ENCODE results near the gene ID3. TPM values are rescaled to one million over a fixed set of nuclear protein-coding genes. Genes with fewer than 3 reads are reported as not detected.

Gene ID3
- total and polyA plus RNA-seq, 9 of the 15 experiments (the other 6 are each of a cell fraction or from before 2014, with no cell fraction given): 6.8 to 59.8 (median 23.5) TPM

DNA sequence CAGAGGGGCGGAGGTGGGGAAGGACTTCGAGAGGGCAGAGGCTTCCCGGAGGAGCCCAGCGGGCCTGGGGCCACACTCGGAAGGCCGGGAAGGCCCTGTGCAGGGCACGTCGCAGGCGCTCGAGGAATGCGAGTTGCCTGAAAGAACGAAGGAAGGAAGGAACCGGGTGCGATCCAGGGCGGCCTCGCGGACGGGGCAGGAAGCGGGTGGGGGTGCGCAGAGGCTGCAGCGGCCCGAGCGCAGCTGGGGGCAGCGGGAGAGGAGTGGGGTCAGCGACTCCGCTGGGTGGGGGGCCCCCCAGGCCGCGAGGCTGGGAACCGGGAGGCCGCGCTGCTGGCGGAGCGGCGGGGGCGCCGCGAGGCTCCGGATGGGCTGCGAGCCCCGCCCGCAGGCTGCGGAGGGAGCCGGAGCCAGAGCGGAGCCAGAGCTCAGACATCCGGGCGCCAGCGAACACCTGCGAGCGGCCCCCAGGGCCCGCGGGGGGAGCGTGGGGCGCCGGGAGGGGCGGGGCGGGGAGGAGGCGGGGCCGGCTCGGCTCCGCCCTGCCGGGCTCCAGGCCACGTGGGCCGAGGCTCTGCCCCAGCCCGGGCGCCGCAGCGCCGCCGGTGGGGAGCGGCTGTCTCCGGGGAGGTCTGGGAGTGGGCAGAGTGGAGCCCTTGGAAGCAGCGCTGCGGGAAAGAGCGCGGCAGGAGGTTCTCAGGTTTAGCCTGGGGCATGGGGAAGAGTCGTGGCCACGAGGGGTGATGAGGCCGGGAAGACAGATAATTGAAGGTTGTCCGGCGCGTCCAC, 4.6 kb downstream of the ID3 start (continued):
- no peak for TF ChIP-seq PTRF (tag; IDR thresholded peaks at IDR 0.05)
- TF ChIP-seq PCBP2 (IDR thresholded peaks at IDR 0.05; ENCODE audit: low read depth, low read length, poor library complexity, severe bottlenecking): no peak
- TF ChIP-seq SREBF2 (CRISPR knock-in tag; IDR thresholded peaks at IDR 0.05): no peak
- TF ChIP-seq MEF2D (tag; conservative IDR thresholded peaks at IDR 0.05; ENCODE audit: low read depth): no peak
- TF ChIP-seq, protein P1, sequence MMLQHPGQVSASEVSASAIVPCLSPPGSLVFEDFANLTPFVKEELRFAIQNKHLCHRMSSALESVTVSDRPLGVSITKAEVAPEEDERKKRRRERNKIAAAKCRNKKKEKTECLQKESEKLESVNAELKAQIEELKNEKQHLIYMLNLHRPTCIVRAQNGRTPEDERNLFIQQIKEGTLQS (IDR thresholded peaks at IDR 0.05): no peak
- TF ChIP-seq, protein P1 (CRISPR knock-in tag; conservative IDR thresholded peaks at IDR 0.05): no peak; the same call in 1 of the 2 replicates
- TF ChIP-seq, protein P2, sequence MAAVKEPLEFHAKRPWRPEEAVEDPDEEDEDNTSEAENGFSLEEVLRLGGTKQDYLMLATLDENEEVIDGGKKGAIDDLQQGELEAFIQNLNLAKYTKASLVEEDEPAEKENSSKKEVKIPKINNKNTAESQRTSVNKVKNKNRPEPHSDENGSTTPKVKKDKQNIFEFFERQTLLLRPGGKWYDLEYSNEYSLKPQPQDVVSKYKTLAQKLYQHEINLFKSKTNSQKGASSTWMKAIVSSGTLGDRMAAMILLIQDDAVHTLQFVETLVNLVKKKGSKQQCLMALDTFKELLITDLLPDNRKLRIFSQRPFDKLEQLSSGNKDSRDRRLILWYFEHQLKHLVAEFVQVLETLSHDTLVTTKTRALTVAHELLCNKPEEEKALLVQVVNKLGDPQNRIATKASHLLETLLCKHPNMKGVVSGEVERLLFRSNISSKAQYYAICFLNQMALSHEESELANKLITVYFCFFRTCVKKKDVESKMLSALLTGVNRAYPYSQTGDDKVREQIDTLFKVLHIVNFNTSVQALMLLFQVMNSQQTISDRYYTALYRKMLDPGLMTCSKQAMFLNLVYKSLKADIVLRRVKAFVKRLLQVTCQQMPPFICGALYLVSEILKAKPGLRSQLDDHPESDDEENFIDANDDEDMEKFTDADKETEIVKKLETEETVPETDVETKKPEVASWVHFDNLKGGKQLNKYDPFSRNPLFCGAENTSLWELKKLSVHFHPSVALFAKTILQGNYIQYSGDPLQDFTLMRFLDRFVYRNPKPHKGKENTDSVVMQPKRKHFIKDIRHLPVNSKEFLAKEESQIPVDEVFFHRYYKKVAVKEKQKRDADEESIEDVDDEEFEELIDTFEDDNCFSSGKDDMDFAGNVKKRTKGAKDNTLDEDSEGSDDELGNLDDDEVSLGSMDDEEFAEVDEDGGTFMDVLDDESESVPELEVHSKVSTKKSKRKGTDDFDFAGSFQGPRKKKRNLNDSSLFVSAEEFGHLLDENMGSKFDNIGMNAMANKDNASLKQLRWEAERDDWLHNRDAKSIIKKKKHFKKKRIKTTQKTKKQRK (IDR thresholded peaks at IDR 0.05; ENCODE audit: borderline replicate concordance, low read depth, low read length): no peak
- no peak for TF ChIP-seq WHSC1 (IDR thresholded peaks at IDR 0.05; ENCODE audit: low read length)
- TF ChIP-seq NR2C2 (CRISPR knock-in tag; IDR thresholded peaks at IDR 0.05): no peak
- TF ChIP-seq NR2C2 (tag; IDR thresholded peaks at IDR 0.05): peak; percentile 76
- TF ChIP-seq, protein P3, sequence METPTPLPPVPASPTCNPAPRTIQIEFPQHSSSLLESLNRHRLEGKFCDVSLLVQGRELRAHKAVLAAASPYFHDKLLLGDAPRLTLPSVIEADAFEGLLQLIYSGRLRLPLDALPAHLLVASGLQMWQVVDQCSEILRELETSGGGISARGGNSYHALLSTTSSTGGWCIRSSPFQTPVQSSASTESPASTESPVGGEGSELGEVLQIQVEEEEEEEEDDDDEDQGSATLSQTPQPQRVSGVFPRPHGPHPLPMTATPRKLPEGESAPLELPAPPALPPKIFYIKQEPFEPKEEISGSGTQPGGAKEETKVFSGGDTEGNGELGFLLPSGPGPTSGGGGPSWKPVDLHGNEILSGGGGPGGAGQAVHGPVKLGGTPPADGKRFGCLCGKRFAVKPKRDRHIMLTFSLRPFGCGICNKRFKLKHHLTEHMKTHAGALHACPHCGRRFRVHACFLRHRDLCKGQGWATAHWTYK (CRISPR knock-in tag; IDR thresholded peaks at IDR 0.05): no peak
- no peak for TF ChIP-seq ZFP1 (CRISPR knock-in tag; IDR thresholded peaks at IDR 0.05)
- TF ChIP-seq, protein P4, sequence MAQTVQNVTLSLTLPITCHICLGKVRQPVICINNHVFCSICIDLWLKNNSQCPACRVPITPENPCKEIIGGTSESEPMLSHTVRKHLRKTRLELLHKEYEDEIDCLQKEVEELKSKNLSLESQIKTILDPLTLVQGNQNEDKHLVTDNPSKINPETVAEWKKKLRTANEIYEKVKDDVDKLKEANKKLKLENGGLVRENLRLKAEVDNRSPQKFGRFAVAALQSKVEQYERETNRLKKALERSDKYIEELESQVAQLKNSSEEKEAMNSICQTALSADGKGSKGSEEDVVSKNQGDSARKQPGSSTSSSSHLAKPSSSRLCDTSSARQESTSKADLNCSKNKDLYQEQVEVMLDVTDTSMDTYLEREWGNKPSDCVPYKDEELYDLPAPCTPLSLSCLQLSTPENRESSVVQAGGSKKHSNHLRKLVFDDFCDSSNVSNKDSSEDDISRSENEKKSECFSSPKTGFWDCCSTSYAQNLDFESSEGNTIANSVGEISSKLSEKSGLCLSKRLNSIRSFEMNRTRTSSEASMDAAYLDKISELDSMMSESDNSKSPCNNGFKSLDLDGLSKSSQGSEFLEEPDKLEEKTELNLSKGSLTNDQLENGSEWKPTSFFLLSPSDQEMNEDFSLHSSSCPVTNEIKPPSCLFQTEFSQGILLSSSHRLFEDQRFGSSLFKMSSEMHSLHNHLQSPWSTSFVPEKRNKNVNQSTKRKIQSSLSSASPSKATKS (CRISPR knock-in tag; IDR thresholded peaks at IDR 0.05): no peak
- no peak for TF ChIP-seq PHF21A (IDR thresholded peaks at IDR 0.05; ENCODE audit: borderline replicate concordance, low read depth)
- TF ChIP-seq, protein P5, sequence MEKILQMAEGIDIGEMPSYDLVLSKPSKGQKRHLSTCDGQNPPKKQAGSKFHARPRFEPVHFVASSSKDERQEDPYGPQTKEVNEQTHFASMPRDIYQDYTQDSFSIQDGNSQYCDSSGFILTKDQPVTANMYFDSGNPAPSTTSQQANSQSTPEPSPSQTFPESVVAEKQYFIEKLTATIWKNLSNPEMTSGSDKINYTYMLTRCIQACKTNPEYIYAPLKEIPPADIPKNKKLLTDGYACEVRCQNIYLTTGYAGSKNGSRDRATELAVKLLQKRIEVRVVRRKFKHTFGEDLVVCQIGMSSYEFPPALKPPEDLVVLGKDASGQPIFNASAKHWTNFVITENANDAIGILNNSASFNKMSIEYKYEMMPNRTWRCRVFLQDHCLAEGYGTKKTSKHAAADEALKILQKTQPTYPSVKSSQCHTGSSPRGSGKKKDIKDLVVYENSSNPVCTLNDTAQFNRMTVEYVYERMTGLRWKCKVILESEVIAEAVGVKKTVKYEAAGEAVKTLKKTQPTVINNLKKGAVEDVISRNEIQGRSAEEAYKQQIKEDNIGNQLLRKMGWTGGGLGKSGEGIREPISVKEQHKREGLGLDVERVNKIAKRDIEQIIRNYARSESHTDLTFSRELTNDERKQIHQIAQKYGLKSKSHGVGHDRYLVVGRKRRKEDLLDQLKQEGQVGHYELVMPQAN (IDR thresholded peaks at IDR 0.05; ENCODE audit: borderline replicate concordance): no peak
